ENCODE results near the gene PPIC. TPM values are rescaled to one million over a fixed set of nuclear protein-coding genes. Genes with fewer than 3 reads are reported as not detected.
A peak's percentile ranks its signal among the peaks of the same experiment; 100 is the strongest.

Gene PPIC
- total RNA-seq, 1 experiment from 2014 or later = 45.3 TPM

- intact Hi-C loops (cut with micrococcal nuclease) = no loop called here
- no peaks in the 10 kb centered on the region for H3K27me3 Mint-ChIP-seq (ENCODE audit: insufficient read depth, unreplicated experiment)
- ChIA-PET CTCF (interaction anchor here (0.6 to 1.6 kb wide), 4 partner anchors 8 to 577 kb away, joined by 3 read pairs; no protein-coding TSS in a partner anchor), POLR2A (interaction anchor here (1.9 kb wide), 1 partner anchor 9 kb away, joined by 6 read pairs; the partner anchor contains the start of gene PPIC)
- no peak overlapping the region for H3K4me3 Mint-ChIP-seq (ENCODE audit: unreplicated experiment)
- H3K27ac Mint-ChIP-seq (ENCODE audit: low read depth, unreplicated experiment) = no peak overlapping the region
- BruUV-seq (replicated peaks) = no TSS peak
- H3K9me3 Mint-ChIP-seq (ENCODE audit: unreplicated experiment) = peaks cover 5% of the 10 kb centered on the region
- TF ChIP-seq CTCF (IDR thresholded peaks at IDR 0.05; ENCODE audit: unreplicated experiment) = no peak
- H3K36me3 Mint-ChIP-seq (ENCODE audit: insufficient read depth, unreplicated experiment) = no peaks in the 10 kb centered on the region
- DNase-seq (ENCODE audit: unreplicated experiment) = no peak
- H3K4me1 Mint-ChIP-seq (ENCODE audit: insufficient read depth, unreplicated experiment) = no peaks in the 10 kb centered on the region
These were observed 9.7 kb upstream of the PPIC start for GRCh38 chr5:123046222-123046621.

DNA sequence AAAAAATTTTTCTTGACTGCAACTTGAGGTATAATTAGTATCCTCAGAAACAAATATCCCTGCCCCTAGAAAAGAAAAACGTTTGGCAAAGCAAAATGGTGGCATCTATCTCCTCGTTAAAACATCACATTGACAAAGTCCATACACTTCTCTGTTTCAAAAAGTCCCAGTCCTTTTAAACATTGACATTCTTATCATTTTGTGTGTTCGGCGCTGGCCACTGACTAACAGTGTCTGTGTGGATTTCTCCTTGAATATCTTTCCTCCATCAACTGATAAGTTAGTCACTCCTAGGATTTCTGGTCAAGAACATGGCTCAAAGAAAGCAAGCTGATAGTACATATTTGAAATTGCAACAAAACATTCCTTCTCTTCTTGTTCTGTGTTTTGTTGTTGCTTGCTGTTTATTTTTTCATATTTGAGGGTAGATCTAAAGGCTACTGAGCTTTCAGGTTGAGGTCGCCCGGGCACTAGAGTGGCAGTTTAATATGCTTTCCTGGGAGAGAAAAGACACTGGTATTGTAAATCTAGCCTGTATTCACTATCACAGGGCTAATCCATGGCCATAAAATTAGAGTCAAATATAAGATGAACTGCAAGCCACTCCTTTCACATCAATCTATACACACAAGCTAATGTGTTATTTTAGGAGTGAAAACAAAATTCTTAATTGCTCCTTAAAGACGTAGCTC is 8.5 kb upstream of the PPIC start:
- ChIA-PET POLR2A (interaction anchor here (0.6 kb wide), 3 partner anchors 71 to 866 kb away, joined by 3 read pairs; no protein-coding TSS in a partner anchor), CTCF (interaction anchor here (0.7 to 1.0 kb wide), 3 partner anchors 48 to 321 kb away, joined by 3 to 5 read pairs (median 4); no protein-coding TSS in a partner anchor)
- no peaks in the 10 kb centered on the region for H3K36me3 Mint-ChIP-seq (ENCODE audit: insufficient read depth, unreplicated experiment)
- H3K9me3 Mint-ChIP-seq (ENCODE audit: unreplicated experiment) = no peaks in the 10 kb centered on the region
- TF ChIP-seq CTCF (IDR thresholded peaks at IDR 0.05; ENCODE audit: unreplicated experiment) = no peak
- DNase-seq (ENCODE audit: unreplicated experiment) = no peak
- intact Hi-C loops (cut with micrococcal nuclease) = no loop called here
- H3K27me3 Mint-ChIP-seq (ENCODE audit: insufficient read depth, unreplicated experiment) = no peaks in the 10 kb centered on the region
- no TSS peak for BruUV-seq (replicated peaks)
- no peak overlapping the region for H3K4me3 Mint-ChIP-seq (ENCODE audit: unreplicated experiment)
- H3K4me1 Mint-ChIP-seq (ENCODE audit: insufficient read depth, unreplicated experiment) = no peaks in the 10 kb centered on the region
- H3K27ac Mint-ChIP-seq (ENCODE audit: low read depth, unreplicated experiment) = no peak overlapping the region

GRCh38 chr5:123039673-123040072 is 3.1 kb upstream of the PPIC start:
- TF ChIP-seq CTCF (IDR thresholded peaks at IDR 0.05; ENCODE audit: unreplicated experiment) = no peak
- POLR2A ChIA-PET = interaction anchor here (1.3 to 1.9 kb wide), 2 partner anchors 23 to 194 kb away, joined by 5 to 6 read pairs; partner anchors contain the start of gene SNX24
- Mint-ChIP-seq H3K27ac (ENCODE audit: low read depth, unreplicated experiment) (no peak overlapping the region), H3K4me1 (ENCODE audit: insufficient read depth, unreplicated experiment) (peaks cover 28% of the 10 kb centered on the region), H3K9me3 (ENCODE audit: unreplicated experiment) (no peaks in the 10 kb centered on the region), H3K36me3 (ENCODE audit: insufficient read depth, unreplicated experiment) (peaks cover 3% of the 10 kb centered on the region), H3K4me3 (ENCODE audit: unreplicated experiment) (no peak overlapping the region), H3K27me3 (ENCODE audit: insufficient read depth, unreplicated experiment) (no peaks in the 10 kb centered on the region)
- no TSS peak for BruUV-seq (replicated peaks)
- CTCF ChIA-PET = interaction anchor here (1.3 kb wide), 1 partner anchor 328 kb away, joined by 3 read pairs; no protein-coding TSS in a partner anchor
- intact Hi-C loops (cut with micrococcal nuclease) = loop anchor here (5.0 kb wide), 2 partner anchors 48 to 857 kb away; partner anchors contain the start of gene PRDM6
- no peak for DNase-seq (ENCODE audit: unreplicated experiment)

DNA sequence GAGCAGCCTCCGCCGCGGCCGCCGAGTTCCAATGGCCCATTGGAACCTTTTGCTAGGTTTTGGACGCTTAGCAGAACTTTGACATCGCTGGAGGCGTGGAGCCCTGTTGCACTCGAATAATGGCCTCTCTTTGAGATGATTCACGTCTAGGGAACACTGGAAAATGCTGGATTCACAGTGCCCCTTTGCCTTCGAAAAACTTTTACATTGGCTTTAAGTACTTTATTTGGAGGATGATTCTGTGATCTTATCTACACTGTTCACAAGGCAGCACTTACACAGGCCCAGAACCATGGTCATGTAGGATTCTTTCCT is 536 bp upstream of the PPIC start:
- Mint-ChIP-seq H3K27me3 (ENCODE audit: insufficient read depth, unreplicated experiment) (no peaks in the 10 kb centered on the region), H3K36me3 (ENCODE audit: insufficient read depth, unreplicated experiment) (peaks cover 6% of the 10 kb centered on the region), H3K4me3 (ENCODE audit: unreplicated experiment) (peak overlapping the region; percentile 80), H3K4me1 (ENCODE audit: insufficient read depth, unreplicated experiment) (peaks cover 38% of the 10 kb centered on the region), H3K9me3 (ENCODE audit: unreplicated experiment) (no peaks in the 10 kb centered on the region), H3K27ac (ENCODE audit: low read depth, unreplicated experiment) (peak overlapping the region; percentile 86)
- BruUV-seq (replicated peaks) = TSS peak; percentile 48
- TF ChIP-seq CTCF (IDR thresholded peaks at IDR 0.05; ENCODE audit: unreplicated experiment) = no peak
- POLR2A ChIA-PET = interaction anchor here (0.9 to 2.4 kb wide), 10 partner anchors 9 to 474 kb away, joined by 3 to 12 read pairs (median 4); partner anchors contain the start of genes CSNK1G3 and SNX24
- CTCF ChIA-PET = interaction anchor here (0.8 kb wide), 1 partner anchor 71 kb away, joined by 3 read pairs; no protein-coding TSS in a partner anchor
- intact Hi-C loops (cut with micrococcal nuclease) = loop anchor here (2.0 to 5.0 kb wide), 5 partner anchors 50 to 855 kb away; partner anchors contain the start of gene PRDM6
- DNase-seq (ENCODE audit: unreplicated experiment) = no peak
